ENCODE results near the gene RET.

The RET gene

DNA sequence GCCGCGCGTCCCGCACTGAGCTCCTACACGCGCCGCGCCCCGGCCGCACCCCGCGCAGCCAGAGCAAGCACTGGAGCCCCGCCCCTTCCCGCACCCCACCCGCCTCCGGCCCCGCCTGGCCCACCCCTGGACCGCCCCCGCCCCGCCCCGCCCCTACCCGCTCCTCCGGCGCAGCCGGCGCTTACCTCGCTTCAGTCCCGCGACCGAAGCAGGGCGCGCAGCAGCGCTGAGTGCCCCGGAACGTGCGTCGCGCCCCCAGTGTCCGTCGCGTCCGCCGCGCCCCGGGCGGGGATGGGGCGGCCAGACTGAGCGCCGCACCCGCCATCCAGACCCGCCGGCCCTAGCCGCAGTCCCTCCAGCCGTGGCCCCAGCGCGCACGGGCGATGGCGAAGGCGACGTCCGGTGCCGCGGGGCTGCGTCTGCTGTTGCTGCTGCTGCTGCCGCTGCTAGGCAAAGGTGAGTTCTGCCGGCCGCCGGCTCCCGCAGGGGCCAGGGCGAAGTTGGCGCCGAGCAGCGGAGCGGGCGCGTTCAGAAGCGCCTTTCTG lies at the start of gene RET:
TSS of gene RET (plus strand) at position 194 of the 545 bp plus-strand sequence. CDS start at position 384, 190 bp downstream.
- no peak for DNase-seq (ENCODE audit: low read depth in 2 of 2, low spot score in 1 of 2)

DNA sequence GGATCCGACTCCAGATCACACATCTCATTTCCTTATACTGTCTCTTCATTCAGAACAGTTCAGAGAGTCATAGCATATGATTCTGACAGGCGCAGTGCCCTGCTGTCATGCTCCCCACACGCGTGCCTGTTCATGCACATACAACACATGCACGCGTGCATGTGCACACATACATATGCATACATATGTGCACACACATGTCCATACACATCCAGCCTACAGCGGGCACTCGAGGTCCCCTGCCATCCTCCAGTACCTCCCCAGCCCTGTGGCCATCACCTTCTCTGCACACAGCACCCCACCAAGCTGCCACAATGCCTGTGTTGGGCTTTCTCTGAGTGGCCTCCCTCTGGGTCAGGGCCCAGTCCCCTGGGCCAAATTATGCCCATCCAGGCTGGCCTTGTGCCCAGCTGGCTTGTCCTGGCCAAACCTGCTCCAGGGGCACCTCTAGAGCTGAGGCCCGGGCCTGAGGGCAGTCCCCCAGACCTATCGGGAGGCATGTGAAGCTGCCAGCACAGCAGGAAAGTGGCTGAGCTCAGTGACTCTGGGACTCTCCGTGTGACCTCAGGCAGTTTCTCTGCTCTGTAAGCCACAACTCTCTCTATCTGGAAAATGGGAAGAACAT lies 49.4 kb upstream of the RET start:
- no peak for DNase-seq (ENCODE audit: low read depth in 2 of 2, low spot score in 1 of 2)

DNA sequence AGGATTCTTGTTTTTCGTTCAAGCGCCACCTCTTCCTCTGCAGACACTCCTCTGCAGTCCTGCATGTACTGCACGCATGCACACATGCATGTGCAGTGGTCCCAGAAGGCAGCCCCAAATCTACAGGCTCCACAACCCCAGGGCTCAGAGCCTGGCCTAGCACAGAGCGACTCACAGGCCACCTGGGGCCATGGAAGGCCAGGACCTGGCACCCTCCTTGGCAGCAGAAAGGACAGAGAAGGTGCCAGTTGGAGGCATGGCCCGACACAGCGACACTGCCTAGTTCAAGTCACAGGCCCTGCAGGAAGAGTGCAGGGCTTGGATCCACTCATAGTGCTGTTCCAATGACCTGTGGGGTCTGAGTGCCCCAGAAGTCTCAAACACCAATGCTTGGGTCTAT lies 48.7 kb upstream of the RET start:
- DNase-seq (ENCODE audit: low read depth in 2 of 2, low spot score in 1 of 2), result no peak

DNA sequence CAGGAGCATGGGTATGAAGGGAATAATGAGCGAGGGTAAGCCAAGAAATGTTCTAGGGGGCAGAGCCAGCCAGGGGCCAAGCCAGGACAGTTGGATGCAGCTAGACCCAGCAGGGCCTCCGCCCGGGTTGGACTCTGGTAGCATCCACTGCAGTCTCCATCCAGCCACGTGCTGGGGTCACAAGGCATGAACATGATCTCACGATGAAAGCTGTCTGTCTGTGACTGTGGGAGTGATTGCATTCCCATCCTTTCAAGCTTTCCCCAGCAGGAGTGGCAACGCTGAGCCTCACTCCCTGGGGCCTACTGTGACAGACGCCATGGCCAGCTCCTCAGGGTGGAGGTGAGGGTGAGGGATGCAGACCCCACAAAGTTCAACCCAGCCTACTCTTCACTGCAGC lies 47.8 kb upstream of the RET start:
- DNase-seq (ENCODE audit: low read depth in 2 of 2, low spot score in 1 of 2), result no peak

DNA sequence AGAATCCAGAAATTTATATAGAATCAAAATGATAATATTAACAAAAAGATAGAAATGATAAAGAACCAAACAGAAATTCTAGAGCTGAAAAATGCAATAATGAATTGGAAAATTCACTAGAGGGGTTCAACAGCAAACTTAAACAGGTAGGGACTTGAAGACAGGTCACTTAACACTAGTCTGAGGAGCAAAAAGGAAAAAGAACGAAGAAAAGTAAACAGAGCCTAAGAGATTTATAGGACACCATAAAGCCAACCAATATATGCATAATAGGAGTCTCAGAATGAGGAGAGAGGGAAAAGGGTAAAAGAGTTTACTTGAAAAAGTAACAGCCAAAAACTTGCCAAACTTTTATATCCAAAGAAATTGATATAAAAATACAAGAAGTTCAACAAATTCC lies 44.3 kb upstream of the RET start:
- no peak for DNase-seq (ENCODE audit: low read depth in 2 of 2, low spot score in 1 of 2)

DNA sequence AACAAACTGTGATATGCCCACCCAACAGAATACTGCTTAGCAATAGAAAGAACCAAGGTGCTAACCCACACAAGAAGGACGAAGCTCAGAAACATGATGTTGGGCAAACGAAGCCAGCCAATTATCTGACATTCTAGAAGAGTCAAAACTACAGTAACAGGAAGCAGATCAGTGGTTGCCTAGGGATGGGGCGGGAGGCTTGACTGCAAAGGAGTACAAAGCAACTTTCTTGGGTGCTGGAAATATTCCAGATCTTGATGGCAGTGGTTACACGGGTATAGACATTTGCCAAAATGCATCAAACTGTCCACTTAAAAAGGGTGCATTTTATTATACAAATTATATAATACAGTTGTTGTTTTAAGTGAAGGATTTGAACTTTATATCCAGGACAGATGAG lies 41.1 kb upstream of the RET start:
- DNase-seq (ENCODE audit: low read depth in 2 of 2, low spot score in 1 of 2), result no peak

DNA sequence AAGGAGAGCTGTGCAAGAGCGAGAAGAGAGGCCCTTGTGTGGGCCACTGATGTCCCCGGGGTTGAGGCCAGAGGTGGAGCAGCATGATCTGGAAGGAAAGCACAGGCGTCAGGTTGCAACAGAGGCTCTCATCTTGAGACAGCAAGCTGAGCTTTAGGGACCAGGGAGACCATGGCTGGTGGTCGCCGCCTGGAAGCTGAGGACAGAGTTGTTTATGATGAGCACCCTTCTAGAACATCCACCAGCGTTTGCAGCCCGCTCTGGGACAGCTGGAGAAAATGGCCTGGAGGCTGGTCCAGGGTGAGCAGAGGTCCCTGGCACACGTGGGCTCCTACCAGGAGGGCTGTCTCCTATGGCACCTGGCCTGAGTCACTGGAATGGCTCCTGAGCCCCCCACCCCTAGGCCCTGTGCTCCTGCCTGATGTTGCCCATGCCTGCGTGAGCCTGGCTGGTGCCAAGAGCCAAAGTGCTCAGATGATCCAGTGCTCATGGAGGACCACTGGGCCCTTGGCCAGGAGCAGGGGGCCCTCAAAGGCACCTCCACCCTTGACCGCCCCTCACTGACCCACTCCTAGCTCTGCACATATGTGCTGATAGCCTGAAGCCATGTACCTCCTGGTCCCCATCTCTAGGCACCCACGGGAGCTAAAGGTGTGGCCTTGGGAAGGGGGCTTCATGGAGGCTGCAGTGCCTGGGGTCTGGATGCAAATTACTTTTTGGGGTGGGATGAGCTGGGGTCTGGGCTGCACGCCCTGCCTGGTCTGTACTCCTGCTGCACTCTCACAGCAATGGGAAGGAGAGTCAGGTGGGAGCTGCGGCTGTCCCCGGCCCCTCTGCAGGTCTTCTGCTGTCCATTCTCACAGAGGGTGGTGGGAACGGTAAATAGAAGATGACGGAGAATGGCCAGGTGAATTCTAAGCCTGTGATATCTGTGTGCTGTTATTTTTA lies 40.1 kb upstream of the RET start:
- no peak for DNase-seq (ENCODE audit: low read depth in 2 of 2, low spot score in 1 of 2)

DNA sequence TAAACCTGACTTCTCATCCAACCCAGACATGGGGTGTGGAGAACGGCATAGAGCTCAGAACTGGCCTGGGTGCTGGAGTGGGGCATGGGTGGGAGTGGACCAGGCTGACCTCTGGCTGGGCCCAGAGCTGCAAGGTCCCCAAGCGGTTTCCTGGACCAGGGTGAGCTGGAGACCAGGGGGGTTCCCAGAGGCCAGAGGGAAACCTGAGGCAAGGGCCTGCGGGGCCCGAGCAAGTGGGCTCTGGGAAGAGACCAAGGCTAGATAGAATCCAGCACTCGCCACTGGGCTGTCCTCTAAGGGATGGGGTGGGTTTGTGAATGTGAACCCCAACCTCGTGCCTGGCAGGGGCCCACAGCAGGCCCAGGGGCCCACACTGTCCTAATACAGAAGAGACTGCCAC lies 39.4 kb upstream of the RET start:
- no peak for DNase-seq (ENCODE audit: low read depth in 2 of 2, low spot score in 1 of 2)

DNA sequence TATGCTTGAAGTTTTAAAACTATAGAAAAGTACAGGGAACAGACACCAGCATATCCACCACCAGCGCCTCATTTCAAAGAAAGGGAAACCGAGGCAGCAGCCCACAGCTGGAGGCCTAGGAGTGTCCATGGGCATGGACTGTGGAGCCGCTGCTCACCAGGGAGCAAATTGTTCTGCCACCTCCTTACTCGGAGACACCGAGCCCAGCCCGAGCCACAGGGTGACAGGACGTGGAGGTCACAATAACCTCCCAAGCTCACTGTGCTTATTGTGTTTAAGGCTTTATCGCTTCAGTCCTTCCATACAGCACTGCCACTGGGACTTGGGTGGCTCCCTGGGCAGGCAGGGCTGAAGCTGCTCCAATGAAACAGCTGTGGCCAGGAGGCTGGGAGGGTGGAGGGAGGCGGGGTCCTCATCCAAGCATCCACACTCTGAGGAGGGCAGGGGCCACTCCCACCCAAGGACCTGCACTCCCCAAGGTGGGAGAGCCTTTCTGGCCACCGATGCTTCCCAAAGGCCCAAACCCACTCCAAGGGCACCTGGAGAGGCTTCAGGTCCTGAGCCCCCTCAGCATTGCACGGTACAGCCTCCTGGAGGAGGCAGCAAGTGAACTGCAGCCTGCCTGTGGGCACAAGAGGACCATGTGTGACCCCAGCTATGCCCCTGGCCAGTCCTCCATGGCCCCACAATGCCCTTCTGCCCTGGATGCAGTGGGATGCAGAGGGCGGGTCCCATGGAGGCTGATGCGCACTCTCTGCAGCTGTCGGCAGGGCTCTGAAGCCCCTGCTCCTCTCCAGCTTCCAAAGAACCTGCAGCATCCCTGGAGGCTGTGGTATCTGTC lies 38.7 kb upstream of the RET start:
- DNase-seq (ENCODE audit: low read depth in 2 of 2, low spot score in 1 of 2), result no peak

DNA sequence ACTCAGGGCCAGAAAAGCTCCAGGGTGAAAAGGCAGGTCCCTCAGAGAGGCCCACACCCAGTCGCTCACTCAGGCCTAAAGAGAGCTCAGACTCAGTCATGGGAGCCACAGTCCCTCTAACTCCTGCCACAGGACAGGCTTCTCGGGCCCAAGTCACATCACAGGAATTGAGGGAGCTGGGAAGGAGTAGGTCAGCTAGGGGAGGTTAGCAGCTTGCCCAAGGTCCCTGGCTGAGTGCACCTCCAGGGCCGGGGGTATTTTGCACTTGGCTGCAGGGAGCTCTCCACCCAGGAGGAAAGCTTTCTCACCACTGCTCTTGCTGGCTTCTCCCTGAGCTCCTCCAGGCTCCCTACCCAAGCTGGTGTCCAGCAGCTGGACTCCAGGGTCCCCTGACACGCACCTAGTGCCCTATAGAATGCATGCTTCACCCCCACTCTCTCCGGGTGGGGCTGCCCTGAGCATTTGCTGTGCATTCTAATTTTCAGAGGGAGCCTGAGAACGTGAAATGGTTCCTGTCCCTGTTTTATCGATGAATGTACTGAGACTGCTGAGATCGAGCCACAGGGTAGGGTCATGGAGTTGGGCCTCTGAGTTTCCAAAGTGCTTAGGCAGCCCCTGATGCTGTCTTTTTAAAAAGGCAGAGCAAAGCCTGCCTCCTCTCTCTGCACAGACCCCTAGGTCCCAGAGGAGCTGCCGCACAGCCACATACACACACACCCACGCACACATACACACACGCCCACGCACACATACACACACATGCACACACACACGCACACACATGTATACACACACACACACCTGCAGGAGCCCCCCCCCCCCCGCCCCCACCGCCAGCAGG lies 37.9 kb upstream of the RET start:
- DNase-seq (ENCODE audit: low read depth in 2 of 2, low spot score in 1 of 2), result no peak

DNA sequence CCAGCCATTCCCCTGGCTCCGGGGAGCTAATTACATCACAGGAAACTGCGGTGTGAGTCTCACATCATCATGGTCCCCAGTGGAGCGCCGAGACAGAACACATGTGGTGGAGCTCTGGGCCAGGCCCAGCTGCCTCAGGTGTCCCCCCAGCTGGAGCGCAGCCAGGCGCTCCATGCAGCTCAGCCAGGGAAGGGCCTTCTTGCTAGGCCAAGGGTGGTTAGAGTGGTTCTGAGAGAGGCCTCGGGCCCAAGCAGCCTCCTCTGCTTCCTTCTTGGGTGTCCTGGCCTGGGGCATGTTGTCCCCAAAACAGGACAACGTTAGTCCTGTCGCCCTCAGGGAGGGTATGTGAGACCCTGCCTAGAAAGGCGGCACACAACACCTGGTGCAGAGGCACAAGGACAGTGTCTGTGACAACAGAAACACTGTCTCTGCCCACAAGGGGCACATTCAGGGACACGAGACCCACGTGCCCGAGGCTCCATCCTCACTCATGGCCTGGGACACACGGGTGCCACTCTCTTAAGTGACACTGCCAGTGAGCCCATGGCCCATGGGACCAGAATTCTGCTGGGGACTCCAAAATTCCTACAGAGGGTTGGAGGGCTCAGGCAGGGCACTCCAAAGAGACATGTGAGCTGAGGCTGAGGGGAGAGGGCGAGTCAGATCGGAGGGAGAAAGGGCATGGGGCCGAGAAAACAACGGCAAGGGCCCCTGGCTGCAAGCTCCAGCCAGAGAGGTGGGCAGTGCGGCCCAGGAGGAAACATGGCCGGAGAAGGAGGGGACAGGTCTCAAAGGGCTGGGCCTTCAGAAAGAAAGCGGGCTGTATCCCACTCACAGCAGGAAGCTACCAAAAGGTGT lies 37.0 kb upstream of the RET start:
- no peak for DNase-seq (ENCODE audit: low read depth in 2 of 2, low spot score in 1 of 2)

DNA sequence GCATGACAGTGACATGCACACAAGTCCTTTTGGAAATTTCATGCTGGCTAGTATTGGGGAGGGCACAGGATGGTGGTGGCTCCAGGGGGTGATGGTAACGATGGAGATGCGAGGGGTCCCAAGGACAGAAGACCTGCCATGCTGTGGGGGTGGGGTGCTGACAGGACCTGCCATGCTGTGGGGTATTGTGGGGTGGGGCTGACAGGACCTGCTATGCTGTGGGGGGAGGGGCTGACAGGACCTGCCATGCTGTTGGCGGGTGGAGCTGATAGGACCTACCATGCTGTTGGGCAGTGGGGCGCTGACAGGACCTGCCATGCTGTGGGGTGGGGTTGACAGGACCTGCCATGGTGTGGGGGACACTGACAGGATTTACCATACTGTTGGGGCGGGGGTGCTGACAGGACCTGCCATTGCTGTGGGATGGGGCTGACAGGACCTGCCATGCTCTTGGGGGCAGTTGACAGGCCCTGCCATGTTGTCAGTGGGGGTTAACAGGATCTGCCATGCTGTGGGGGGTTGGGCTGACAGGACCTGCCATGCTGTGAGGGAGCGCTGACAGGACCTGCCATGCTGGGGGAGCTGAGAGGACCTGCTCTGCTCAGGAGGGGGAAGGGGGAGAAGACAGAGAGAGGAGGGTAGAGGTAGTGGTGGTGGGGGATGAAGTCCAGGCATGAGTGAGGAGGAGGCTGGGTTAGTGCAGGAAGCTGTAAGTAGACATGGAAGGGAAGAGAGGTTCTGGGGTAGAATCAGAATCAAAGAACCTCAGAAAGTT lies 36.2 kb upstream of the RET start:
- DNase-seq (ENCODE audit: low read depth in 2 of 2, low spot score in 1 of 2), result no peak

DNA sequence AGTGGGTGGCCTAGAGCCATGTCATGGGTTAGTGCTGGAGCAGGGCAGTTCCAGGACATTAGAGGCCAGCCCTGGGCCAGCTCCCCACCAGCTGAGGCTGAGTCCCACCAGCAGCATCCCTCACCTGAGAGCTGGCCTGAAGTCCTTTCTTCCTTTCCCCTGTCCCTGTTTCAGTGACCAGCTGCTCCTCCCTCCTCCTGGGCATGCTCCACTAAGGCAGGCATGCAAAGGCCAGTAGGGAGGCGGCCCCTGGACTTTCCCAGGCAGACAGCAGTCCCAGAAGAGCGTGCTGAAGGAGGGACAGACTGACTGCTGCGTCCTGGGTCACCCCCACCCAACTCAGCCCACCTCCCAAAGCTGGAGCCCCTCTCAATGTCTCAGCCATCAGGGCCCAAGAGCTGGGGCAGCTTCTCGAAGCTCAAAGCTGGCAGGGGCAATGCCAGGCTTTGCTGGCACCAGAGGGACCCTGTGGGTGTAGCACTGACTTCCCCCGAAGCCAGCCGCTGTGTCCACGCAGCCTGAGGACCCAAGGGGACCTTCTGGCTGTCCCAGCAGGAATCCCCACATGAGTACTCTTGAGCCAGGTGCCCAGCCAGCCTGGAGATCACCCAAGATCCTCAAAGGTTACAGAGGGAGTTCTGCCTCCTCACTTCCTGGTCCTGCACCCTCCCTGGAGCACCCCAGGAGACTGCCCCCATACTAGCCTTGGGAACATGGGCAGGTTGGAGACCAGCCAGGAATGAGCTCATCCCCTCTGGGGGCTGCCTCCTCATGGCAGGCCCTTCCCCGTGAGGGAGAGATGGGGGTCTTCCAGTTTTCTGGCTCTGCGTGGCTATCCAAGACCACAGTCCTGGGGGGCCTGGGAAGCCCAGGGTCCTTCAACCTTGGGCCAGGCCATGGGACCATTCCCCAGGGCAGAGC lies 35.2 kb upstream of the RET start:
- DNase-seq (ENCODE audit: low read depth in 2 of 2, low spot score in 1 of 2), result no peak

DNA sequence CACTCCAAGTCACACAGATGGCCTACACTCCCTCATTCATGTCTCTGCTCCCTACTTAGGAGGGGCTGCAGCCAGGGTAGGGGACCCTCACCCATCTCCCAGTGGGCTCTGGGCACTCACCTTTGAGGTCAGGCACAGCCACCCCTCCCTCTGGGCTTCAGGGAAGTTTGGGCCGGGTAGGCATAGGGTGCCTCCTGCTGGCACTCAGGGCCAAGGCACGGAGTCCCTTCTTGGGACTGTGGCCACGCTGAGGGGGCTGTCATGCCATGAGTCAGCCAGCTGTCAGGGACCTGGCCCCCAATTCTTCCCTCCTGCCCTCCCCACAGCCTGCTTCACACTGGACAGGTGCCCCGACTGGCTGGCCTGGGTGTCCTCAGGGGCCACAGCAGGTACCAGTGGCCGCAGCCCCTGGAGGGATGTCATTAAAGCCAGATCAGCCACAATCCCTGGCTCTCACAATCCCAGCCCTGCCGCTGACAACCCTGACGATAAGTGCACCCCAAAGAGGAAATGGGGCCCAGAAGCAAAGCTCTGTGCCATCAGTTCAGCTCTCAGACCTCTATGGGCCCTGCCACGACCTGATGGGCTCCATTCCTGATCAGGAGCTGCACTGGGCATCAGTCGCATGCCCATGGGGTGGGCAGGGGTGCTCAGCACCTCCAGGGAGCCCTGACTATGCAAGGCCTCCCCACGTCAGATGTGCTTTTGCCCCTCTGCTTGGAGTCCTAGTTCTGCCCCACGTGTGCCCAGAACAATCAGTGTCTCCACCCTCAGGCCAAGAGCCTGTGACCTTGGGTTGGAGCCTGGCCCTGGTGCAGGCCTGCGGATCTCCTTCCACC lies 34.1 kb upstream of the RET start:
- DNase-seq (ENCODE audit: low read depth in 2 of 2, low spot score in 1 of 2), result no peak

DNA sequence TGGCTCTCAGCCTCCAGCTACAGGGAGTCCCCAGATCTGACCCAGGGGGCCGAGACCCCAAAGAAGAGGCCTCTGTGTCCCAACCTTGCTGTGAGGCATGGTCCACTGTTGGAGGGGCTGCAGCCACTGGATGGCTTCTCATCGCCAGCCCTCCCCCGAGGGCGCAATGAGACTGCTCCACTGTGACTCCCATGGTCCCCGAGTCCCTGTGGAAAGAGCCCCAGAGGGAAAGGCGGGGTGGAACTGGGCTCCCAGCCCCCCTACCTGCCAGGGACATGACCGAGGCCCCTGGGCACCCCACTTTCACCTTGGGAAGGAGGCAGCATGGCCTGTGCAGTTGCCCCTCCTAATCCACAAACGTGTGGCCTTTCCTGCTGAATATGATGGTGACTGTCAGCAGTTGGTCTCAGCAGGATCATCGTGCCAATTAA lies 33.5 kb upstream of the RET start:
- no peak for DNase-seq (ENCODE audit: low read depth in 2 of 2, low spot score in 1 of 2)

DNA sequence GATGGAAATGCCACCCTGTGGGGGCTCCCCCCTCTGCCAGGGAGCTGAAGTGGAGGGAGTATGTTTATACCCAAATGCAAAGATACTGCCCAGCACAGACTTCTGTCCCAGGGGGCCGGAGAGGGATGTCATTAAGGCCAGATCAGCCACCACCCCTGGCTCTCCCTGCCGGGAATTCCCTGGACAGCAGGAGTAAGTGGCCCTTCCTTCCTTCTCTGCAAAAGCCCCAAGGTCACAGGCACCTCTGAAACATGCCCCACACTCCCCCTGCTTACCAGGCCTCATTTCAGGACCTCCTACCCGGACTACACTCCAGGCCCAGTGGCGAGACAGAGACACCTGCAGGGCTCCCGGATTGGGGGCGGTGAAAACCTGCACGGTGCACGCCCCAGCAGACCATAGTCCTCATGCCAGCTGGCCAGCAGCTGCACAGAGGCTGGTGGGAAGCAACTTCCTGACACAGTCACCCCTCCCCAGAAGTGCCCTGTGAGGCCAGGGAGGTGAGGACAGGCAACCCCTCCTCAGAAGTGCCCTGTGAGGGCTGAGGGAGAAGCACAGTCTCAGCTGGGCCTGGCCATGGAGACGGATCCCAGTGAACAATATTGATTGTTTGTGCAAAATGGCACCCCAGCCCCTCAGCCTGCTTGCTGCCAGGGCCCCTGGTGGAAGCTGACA lies 33.0 kb upstream of the RET start:
- DNase-seq (ENCODE audit: low read depth in 2 of 2, low spot score in 1 of 2), result no peak

All from stimulated activated CD8-positive, alpha-beta memory T cell treated with anti-CD3 and anti-CD28 coated beads, Interleukin-4, amount 100 ng/mL, for 1 hour (primary cell).